IMR-90 (cell line): ENCODE results near the gene TMSB15B. TPM values are rescaled to one million over a fixed set of nuclear protein-coding genes. Genes with fewer than 3 reads are reported as not detected.

Experiments used
- ATAC-seq: fragments of 200-7000 bp; cut with Tn5 transposase; 2 replicates; pipeline ENCODE4 v1.9.1; 2020; ENCODE audit warnings: low read depth, mild to moderate bottlenecking, moderate library complexity
- BruUV-seq: library from RNA; stranded (reverse); fragments of 400-500 nt; replicated peaks from 2 replicates; lab custom pipeline; 2021; lab: Mats Ljungman, UMichigan
- CTCF ChIA-PET: fragments of 300-600 bp; formaldehyde crosslinking; extraction: SDS; loops from one replicate; lab custom pipeline; 2021; ENCODE audit warnings: antibody characterized with exemption; lab: Yijun Ruan, JAX
- POLR2A ChIA-PET: fragments of 300-600 bp; sonication (Branson Sonifier 250); formaldehyde crosslinking; loops from one replicate; lab custom pipeline; 2022; ENCODE audit warnings: antibody characterized with exemption; ENCODE audit not compliant: unreplicated experiment; lab: Charles Lee
- DNase-seq: peaks from one replicate; pipeline ENCODE4 v3.0.0; 2013
- H2AFZ ChIP-seq: replicated peaks from 2 replicates; pipeline ENCODE3; 2013; ENCODE audit warnings: low read length, mild to moderate bottlenecking; ENCODE audit not compliant: poor library complexity
- H2AK5ac ChIP-seq: 2 replicates; pipeline ENCODE4 v1.6.1; 2013; ENCODE audit warnings: low read depth, low read length, inconsistent platforms
- H2AK9ac ChIP-seq: replicated peaks from 2 replicates; pipeline ENCODE3; 2013; ENCODE audit warnings: mild to moderate bottlenecking, low read depth, low read length, moderate library complexity; ENCODE audit not compliant: poor library complexity
- H2BK120ac ChIP-seq: 2 replicates; pipeline ENCODE4 v1.6.1; 2013; ENCODE audit warnings: low read depth, low read length, inconsistent platforms
- H2BK15ac ChIP-seq: 3 replicates; pipeline ENCODE4 v1.6.1; 2013; ENCODE audit warnings: low read depth, low read length, inconsistent platforms
- H2BK20ac ChIP-seq: 2 replicates; pipeline ENCODE4 v1.6.1; 2013; ENCODE audit warnings: low read depth, mild to moderate bottlenecking, inconsistent platforms, low read length, moderate library complexity
- H2BK5ac ChIP-seq: 2 replicates; pipeline ENCODE4 v1.6.1; 2013; ENCODE audit warnings: mild to moderate bottlenecking, low read depth, low read length, inconsistent platforms; ENCODE audit not compliant: poor library complexity, severe bottlenecking
- H3K14ac ChIP-seq: replicated peaks from 2 replicates; pipeline ENCODE4 v1.6.1; 2013; ENCODE audit warnings: low read depth, low read length, inconsistent platforms
- H3K18ac ChIP-seq: 2 replicates; pipeline ENCODE4 v1.6.1; 2013; ENCODE audit warnings: low read depth, low read length, control low read depth
- H3K23ac ChIP-seq: 2 replicates; pipeline ENCODE4 v1.6.1; 2013; ENCODE audit warnings: low read depth, low read length, inconsistent platforms
- H3K27ac ChIP-seq: 2 replicates; pipeline ENCODE4 v1.5.1; 2013; ENCODE audit warnings: mild to moderate bottlenecking, control low read depth, low read length; ENCODE audit not compliant: insufficient read depth
- H3K27me3 ChIP-seq: 2 replicates; pipeline ENCODE4 v1.6.1; 2013; ENCODE audit warnings: low read length; ENCODE audit not compliant: control insufficient read depth, insufficient read depth
- H3K36me3 ChIP-seq: 2 replicates; pipeline ENCODE4 v1.6.1; 2013; ENCODE audit warnings: low read length, mixed read lengths; ENCODE audit not compliant: control insufficient read depth, insufficient read depth
- H3K4ac ChIP-seq: 2 replicates; pipeline ENCODE4 v1.6.1; 2013; ENCODE audit warnings: low read depth, low read length, inconsistent platforms
- H3K4me1 ChIP-seq: 2 replicates; pipeline ENCODE4 v1.6.1; 2013; ENCODE audit warnings: low read length, mixed read lengths; ENCODE audit not compliant: control insufficient read depth, insufficient read depth
- H3K4me2 ChIP-seq: 2 replicates; pipeline ENCODE4 v1.6.1; 2013; ENCODE audit warnings: low read depth, mild to moderate bottlenecking, control low read depth, low read length, moderate library complexity
- H3K4me3 ChIP-seq: 2 replicates; pipeline ENCODE4 v1.5.1; 2013; ENCODE audit warnings: low read depth, mild to moderate bottlenecking, control low read depth, low read length, moderate library complexity; ENCODE audit not compliant: insufficient read depth
- H3K56ac ChIP-seq: 2 replicates; pipeline ENCODE4 v1.6.1; 2013; ENCODE audit warnings: low read length, inconsistent platforms; ENCODE audit not compliant: insufficient read depth; ENCODE audit errors: extremely low read depth
- H3K79me1 ChIP-seq, 2 experiments: 2 replicates each; pipeline ENCODE4 v1.6.1; 2013; ENCODE audit warnings: low read length in 2 of 2, inconsistent platforms in 1 of 2, low read depth in 1 of 2
- H3K9ac ChIP-seq: 2 replicates; pipeline ENCODE4 v1.6.1; 2013; ENCODE audit warnings: low read depth, low read length, control low read depth
- H3K9me1 ChIP-seq: 2 replicates; pipeline ENCODE4 v1.6.1; 2013; ENCODE audit warnings: low read length, inconsistent platforms; ENCODE audit not compliant: insufficient read depth
- H3K9me3 ChIP-seq: 2 replicates; pipeline ENCODE4 v1.6.1; 2013; ENCODE audit warnings: low read length; ENCODE audit not compliant: control insufficient read depth, insufficient read depth
- H4K20me1 ChIP-seq: 2 replicates; pipeline ENCODE4 v1.6.1; 2013; ENCODE audit warnings: low read length, inconsistent platforms; ENCODE audit not compliant: insufficient read depth
- H4K5ac ChIP-seq: 2 replicates; pipeline ENCODE4 v1.6.1; 2013; ENCODE audit warnings: mild to moderate bottlenecking, low read depth, low read length, control low read depth
- H4K8ac ChIP-seq, 2 experiments: 2 replicates each; pipeline ENCODE4 v1.6.1; 2013; ENCODE audit warnings: low read depth in 2 of 2, low read length in 2 of 2, control low read depth in 1 of 2, inconsistent platforms in 1 of 2
- H4K91ac ChIP-seq: 2 replicates; pipeline ENCODE4 v1.6.1; 2013; ENCODE audit warnings: low read depth, low read length, inconsistent platforms; ENCODE audit not compliant: insufficient read depth
- BHLHE40 ChIP-seq: fragments of 150-350 bp; IDR thresholded peaks from 2 replicates; pipeline ENCODE4 v1.6.1; 2016; ENCODE audit warnings: mild to moderate bottlenecking, low read depth, low read length
- CEBPB ChIP-seq: IDR thresholded peaks from 2 replicates; pipeline ENCODE4 v1.6.1; 2012; ENCODE audit warnings: low read depth, low read length, improper control_type of control experiment
- CHD1 ChIP-seq: IDR thresholded peaks from 2 replicates; pipeline ENCODE4 v1.6.1; 2012; ENCODE audit warnings: low read depth, low read length, improper control_type of control experiment
- ELK1 ChIP-seq: fragments of 150-350 bp; IDR thresholded peaks from 2 replicates; pipeline ENCODE4 v1.6.1; 2016; ENCODE audit warnings: low read depth, mild to moderate bottlenecking, low read length, moderate library complexity, borderline replicate concordance
- FOS ChIP-seq: fragments of 150-350 bp; IDR thresholded peaks from 2 replicates; pipeline ENCODE4 v1.6.1; 2016; ENCODE audit warnings: low read depth, low read length
- MAFK ChIP-seq: IDR thresholded peaks from 2 replicates; pipeline ENCODE4 v1.6.1; 2012; ENCODE audit warnings: low read depth, low read length, improper control_type of control experiment
- MAZ ChIP-seq: IDR thresholded peaks from 2 replicates; pipeline ENCODE4 v1.6.1; 2012; ENCODE audit warnings: low read depth, mild to moderate bottlenecking, low read length, improper control_type of control experiment, moderate library complexity, borderline replicate concordance
- MXI1 ChIP-seq: IDR thresholded peaks from 2 replicates; pipeline ENCODE4 v1.6.1; 2012; ENCODE audit warnings: low read depth, mild to moderate bottlenecking, low read length, moderate library complexity, borderline replicate concordance
- NFE2L2 ChIP-seq: fragments of 150-350 bp; IDR thresholded peaks from 2 replicates; pipeline ENCODE4 v1.6.1; 2016; ENCODE audit warnings: low read depth, mild to moderate bottlenecking, low read length
- POLR2A ChIP-seq: IDR thresholded peaks from 2 replicates; pipeline ENCODE4 v1.6.1; 2012; ENCODE audit warnings: mild to moderate bottlenecking, low read depth, low read length
- RAD21 ChIP-seq: IDR thresholded peaks from 2 replicates; pipeline ENCODE4 v1.6.1; 2012; ENCODE audit warnings: low read length, improper control_type of control experiment
- RCOR1 ChIP-seq: IDR thresholded peaks from 2 replicates; pipeline ENCODE4 v1.6.1; 2012; ENCODE audit warnings: mild to moderate bottlenecking, low read length, improper control_type of control experiment; ENCODE audit not compliant: insufficient replicate concordance
- RFX5 ChIP-seq: IDR thresholded peaks from 2 replicates; pipeline ENCODE4 v1.8.0; 2012; ENCODE audit warnings: low read depth, mild to moderate bottlenecking, low read length, moderate library complexity
- SMC3 ChIP-seq: fragments of 150-350 bp; IDR thresholded peaks from 2 replicates; pipeline ENCODE4 v1.6.1; 2016; ENCODE audit warnings: low read depth, mild to moderate bottlenecking, antibody characterized with exemption, low read length, moderate library complexity
- WGBS, 2 experiments: methylation state at CpG; one replicate each; pipeline versions ENCODE4 v1.1.5 to v1.1.7; 2013; ENCODE audit warnings: missing lambda C conversion rate in 2 of 2; ENCODE audit not compliant: insufficient read length in 1 of 2; ENCODE audit errors: extremely low coverage in 2 of 2; 5-methylcytosine and 5-hydroxymethylcytosine counted together
- dilution Hi-C: fragments of 300-500 bp; cut with HindIII; formaldehyde crosslinking; loops from one replicate; pipeline ENCODE4 v1.14.3; 2018; ENCODE audit warnings: low sequenced_read_pairs; ENCODE audit not compliant: unreplicated experiment
- in situ Hi-C: fragments of 300-500 bp; cut with MboI; formaldehyde crosslinking; loops from 3 replicates; pipeline ENCODE4 v1.14.3; 2019; ENCODE audit warnings: low sequenced_read_pairs, inconsistent platforms, mixed read lengths
- intact Hi-C: fragments of 100-400 bp; cut with micrococcal nuclease; formaldehyde crosslinking; loops from 2 replicates; pipeline ENCODE4 v1.10.0; 2022
- polyA plus RNA-seq, 3 experiments: library from polyadenylated mRNA; depleted of rRNA; stranded (reverse); fragments of >200 nt; gene quantifications; 2 replicates each; pipeline ENCODE4 v1.2.3, GENCODE V29; 2012; ENCODE audit warnings: low replicate concordance in 1 of 3
- total RNA-seq: library from RNA; depleted of rRNA; stranded (reverse); fragments of >200 nt; gene quantifications from 2 replicates; pipeline ENCODE4 v1.2.3, GENCODE V29; 2012
- TF ChIP-seq, protein P1 (sequence below): fragments of 150-350 bp; IDR thresholded peaks from 2 replicates; pipeline ENCODE4 v1.6.1; 2017; ENCODE audit warnings: mild to moderate bottlenecking, antibody characterized with exemption, low read length, low read depth
- TF ChIP-seq, protein P2 (sequence below): conservative IDR thresholded peaks from 2 replicates; pipeline ENCODE4 v1.5.1; 2012; ENCODE audit warnings: mild to moderate bottlenecking, low read depth, low read length, improper control_type of control experiment

TMSB15B gene
- total and polyA plus RNA-seq, 2 of the 4 experiments (the other 2 are of a cell fraction), result 7.9 to 9.0 TPM

GRCh38 chrX:104013158-104013557, 50.7 kb downstream of the TMSB15B start:
- intact Hi-C loops, result no loop called here
- WGBS, 2 experiments, result 77% methylated on average over 20 of the region's 24 CpGs; no CpG with 5 or more reads in 1 of the 2 experiments
- H3K9me3 ChIP-seq, result peaks cover 2% of the 10 kb centered on the region; the same call in 1 of the 2 replicates
- DNase-seq (no peak), ATAC-seq (no peak)
- ChIA-PET POLR2A (no interaction called here), CTCF (no interaction called here)
- no peak overlapping the region for H4K8ac ChIP-seq
- peaks cover 5% of the 10 kb centered on the region for H3K27me3 ChIP-seq
- H3K36me3 ChIP-seq, result no peaks in the 10 kb centered on the region
- no peak overlapping the region for H3K4me3 ChIP-seq
- H2AK9ac ChIP-seq, result no peak overlapping the region
- no peaks in the 10 kb centered on the region for H3K79me1 ChIP-seq
- H4K20me1 ChIP-seq, result no peaks in the 10 kb centered on the region
- in situ Hi-C loops, result no loop called here
- no peaks in the 10 kb centered on the region for H3K9me1 ChIP-seq
- H4K5ac ChIP-seq, result no peak overlapping the region
- dilution Hi-C loops, result no loop called here
- no peak overlapping the region for H2BK15ac ChIP-seq
- H2BK120ac ChIP-seq, result no peak overlapping the region
- no peak overlapping the region for H3K4ac ChIP-seq
- no peak overlapping the region for H2AK5ac ChIP-seq
- H3K4me1 ChIP-seq, result no peaks in the 10 kb centered on the region
- no peak overlapping the region for H2AFZ ChIP-seq
- H3K4me2 ChIP-seq, result no peak overlapping the region
- no peak overlapping the region for H2BK20ac ChIP-seq
- no TSS peak for BruUV-seq
- no peak overlapping the region for H3K23ac ChIP-seq
- TF ChIP-seq ELK1, result no peak
- no peak for TF ChIP-seq SMC3
- no peak for TF ChIP-seq MAZ
- TF ChIP-seq RFX5, result no peak
- TF ChIP-seq CEBPB, result no peak
- no peak for TF ChIP-seq RCOR1
- no peak for TF ChIP-seq BHLHE40
- TF ChIP-seq MAFK, result no peak
- TF ChIP-seq MXI1, result no peak
- TF ChIP-seq CHD1, result no peak
- TF ChIP-seq, protein P1, sequence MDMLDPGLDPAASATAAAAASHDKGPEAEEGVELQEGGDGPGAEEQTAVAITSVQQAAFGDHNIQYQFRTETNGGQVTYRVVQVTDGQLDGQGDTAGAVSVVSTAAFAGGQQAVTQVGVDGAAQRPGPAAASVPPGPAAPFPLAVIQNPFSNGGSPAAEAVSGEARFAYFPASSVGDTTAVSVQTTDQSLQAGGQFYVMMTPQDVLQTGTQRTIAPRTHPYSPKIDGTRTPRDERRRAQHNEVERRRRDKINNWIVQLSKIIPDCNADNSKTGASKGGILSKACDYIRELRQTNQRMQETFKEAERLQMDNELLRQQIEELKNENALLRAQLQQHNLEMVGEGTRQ, result no peak
- no peak for TF ChIP-seq POLR2A
- TF ChIP-seq, protein P2, sequence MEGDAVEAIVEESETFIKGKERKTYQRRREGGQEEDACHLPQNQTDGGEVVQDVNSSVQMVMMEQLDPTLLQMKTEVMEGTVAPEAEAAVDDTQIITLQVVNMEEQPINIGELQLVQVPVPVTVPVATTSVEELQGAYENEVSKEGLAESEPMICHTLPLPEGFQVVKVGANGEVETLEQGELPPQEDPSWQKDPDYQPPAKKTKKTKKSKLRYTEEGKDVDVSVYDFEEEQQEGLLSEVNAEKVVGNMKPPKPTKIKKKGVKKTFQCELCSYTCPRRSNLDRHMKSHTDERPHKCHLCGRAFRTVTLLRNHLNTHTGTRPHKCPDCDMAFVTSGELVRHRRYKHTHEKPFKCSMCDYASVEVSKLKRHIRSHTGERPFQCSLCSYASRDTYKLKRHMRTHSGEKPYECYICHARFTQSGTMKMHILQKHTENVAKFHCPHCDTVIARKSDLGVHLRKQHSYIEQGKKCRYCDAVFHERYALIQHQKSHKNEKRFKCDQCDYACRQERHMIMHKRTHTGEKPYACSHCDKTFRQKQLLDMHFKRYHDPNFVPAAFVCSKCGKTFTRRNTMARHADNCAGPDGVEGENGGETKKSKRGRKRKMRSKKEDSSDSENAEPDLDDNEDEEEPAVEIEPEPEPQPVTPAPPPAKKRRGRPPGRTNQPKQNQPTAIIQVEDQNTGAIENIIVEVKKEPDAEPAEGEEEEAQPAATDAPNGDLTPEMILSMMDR, result no peak
- no peak for TF ChIP-seq NFE2L2
- TF ChIP-seq RAD21, result no peak
- no peak for TF ChIP-seq FOS
- H4K91ac ChIP-seq, result no peak overlapping the region
- H3K56ac ChIP-seq, result no peak overlapping the region
- no peak overlapping the region for H3K18ac ChIP-seq
- no peak overlapping the region for H3K9ac ChIP-seq
- H3K27ac ChIP-seq, result no peak overlapping the region
- H3K14ac ChIP-seq, result no peak overlapping the region
- no peak overlapping the region for H2BK5ac ChIP-seq
